DND-41 (cell line): ENCODE data around the gene NIP7.

Source experiments
- ATAC-seq: fragments of 200-7000 bp; cut with Tn5 transposase; 3 replicates; pipeline ENCODE4 v1.9.1; 2021; ENCODE audit warnings: low read depth; ENCODE audit not compliant: insufficient read depth
- DNase-seq: peaks from one replicate; pipeline ENCODE4 v3.0.0-alpha.2; 2020
- H2AFZ ChIP-seq: 2 replicates; pipeline ENCODE4 v1.6.0; 2012; ENCODE audit warnings: low read depth, low read length
- H3K27ac ChIP-seq: 2 replicates; pipeline ENCODE4 v1.5.1; 2012; ENCODE audit warnings: low read length, inconsistent platforms
- H3K27me3 ChIP-seq: fragments of 200-600 bp; sonication (generic); 2 replicates; pipeline ENCODE4 v1.6.0; 2012; ENCODE audit warnings: low read length, mild to moderate bottlenecking, inconsistent platforms; ENCODE audit not compliant: insufficient read depth, poor library complexity
- H3K36me3 ChIP-seq: 2 replicates; pipeline ENCODE4 v1.5.1; 2012; ENCODE audit warnings: low read length, inconsistent platforms; ENCODE audit not compliant: insufficient read depth
- H3K4me1 ChIP-seq: 2 replicates; pipeline ENCODE4 v1.5.1; 2012; ENCODE audit warnings: mild to moderate bottlenecking, low read length; ENCODE audit not compliant: insufficient read depth
- H3K4me2 ChIP-seq: 2 replicates; pipeline ENCODE4 v1.6.0; 2012; ENCODE audit warnings: mild to moderate bottlenecking, moderate library complexity, low read length, inconsistent platforms; ENCODE audit not compliant: insufficient read depth
- H3K4me3 ChIP-seq, 2 experiments: fragments of 200-600 bp in 1 of 2; shearing (Covaris generic) in 1 of 2; 2 replicates each; pipeline ENCODE4 v1.5.1; 2012 to 2016; ENCODE audit warnings: inconsistent platforms in 2 of 2, low read length in 2 of 2, mild to moderate bottlenecking in 2 of 2, low read depth in 1 of 2, moderate library complexity in 1 of 2
- H3K79me2 ChIP-seq: 2 replicates; pipeline ENCODE4 v1.6.0; 2012; ENCODE audit warnings: low read length, inconsistent platforms; ENCODE audit not compliant: insufficient read depth
- H3K9ac ChIP-seq: 2 replicates; pipeline ENCODE4 v1.6.0; 2012; ENCODE audit warnings: low read depth, mild to moderate bottlenecking, inconsistent platforms, low read length, moderate library complexity
- H3K9me3 ChIP-seq: 2 replicates; pipeline ENCODE4 v1.5.1; 2012; ENCODE audit warnings: low read length, moderate library complexity, mild to moderate bottlenecking, inconsistent platforms; ENCODE audit not compliant: insufficient read depth, severe bottlenecking
- H4K20me1 ChIP-seq: 2 replicates; pipeline ENCODE4 v1.6.0; 2012; ENCODE audit warnings: low read length; ENCODE audit not compliant: insufficient read depth
- CTCF ChIP-seq: IDR thresholded peaks from 2 replicates; pipeline ENCODE4 v1.5.1; 2012; ENCODE audit warnings: borderline replicate concordance, low read length, moderate library complexity, mild to moderate bottlenecking; ENCODE audit not compliant: poor library complexity, severe bottlenecking; ENCODE audit errors: extremely low read depth
- EZH2 ChIP-seq: IDR thresholded peaks from 3 replicates; pipeline ENCODE4 v1.6.1; 2012; ENCODE audit warnings: borderline replicate concordance, low read depth, mild to moderate bottlenecking, moderate library complexity, low read length, inconsistent platforms; ENCODE audit not compliant: severe bottlenecking

The NIP7 gene

GRCh38 chr16:69365901-69366300, 26.3 kb downstream of the NIP7 start:
- Histone ChIP-seq H3K4me1 (no peaks in the 10 kb centered on the region), H3K9me3 (no peaks in the 10 kb centered on the region), H3K27ac (no peak overlapping the region), H4K20me1 (peaks cover 22% of the 10 kb centered on the region; the same call in 1 of the 2 replicates), H3K4me3 (no peak overlapping the region), H3K36me3 (peaks cover 89% of the 10 kb centered on the region), H3K9ac (no peak overlapping the region), H3K27me3 (no peaks in the 10 kb centered on the region), H2AFZ (no peak overlapping the region), H3K79me2 (peaks cover 4% of the 10 kb centered on the region; the same call in 1 of the 2 replicates), H3K4me2 (no peak overlapping the region)
- TF ChIP-seq CTCF = no peak
- TF ChIP-seq EZH2 = no peak
- ATAC-seq (no peak), DNase-seq (no peak)

- peaks cover 4% of the 10 kb centered on the region; the same call in 1 of the 2 replicates for H3K79me2 ChIP-seq
- no peaks in the 10 kb centered on the region for H3K27me3 ChIP-seq
- H4K20me1 ChIP-seq = peaks cover 22% of the 10 kb centered on the region; the same call in 1 of the 2 replicates
- H3K9ac ChIP-seq = no peak overlapping the region
- H3K4me2 ChIP-seq = no peak overlapping the region
- H3K27ac ChIP-seq = no peak overlapping the region
- ATAC-seq (no peak), DNase-seq (no peak)
- peaks cover 89% of the 10 kb centered on the region for H3K36me3 ChIP-seq
- TF ChIP-seq EZH2 (no peak), CTCF (no peak)
- no peak overlapping the region for H2AFZ ChIP-seq
- no peaks in the 10 kb centered on the region for H3K9me3 ChIP-seq
- H3K4me1 ChIP-seq = no peaks in the 10 kb centered on the region
- H3K4me3 ChIP-seq = no peak overlapping the region
Observed at GRCh38 chr16:69366431-69366830, 26.9 kb downstream of the NIP7 start.

- ATAC-seq (no peak), DNase-seq (no peak)
- no peak overlapping the region for H3K9ac ChIP-seq
Observed at GRCh38 chr16:69367980-69368379, 28.4 kb downstream of the NIP7 start.

More at GRCh38 chr16:69367980-69368379, 28.4 kb downstream of the NIP7 start:
- peaks cover 96% of the 10 kb centered on the region for H3K36me3 ChIP-seq
- no peak overlapping the region for H2AFZ ChIP-seq
- TF ChIP-seq CTCF (no peak), EZH2 (no peak)
- peaks cover 22% of the 10 kb centered on the region; the same call in 1 of the 2 replicates for H4K20me1 ChIP-seq
- no peaks in the 10 kb centered on the region for H3K27me3 ChIP-seq
- no peak overlapping the region for H3K4me2 ChIP-seq
- H3K79me2 ChIP-seq = peaks cover 8% of the 10 kb centered on the region; the same call in 1 of the 2 replicates
- H3K4me3 ChIP-seq = no peak overlapping the region
- H3K27ac ChIP-seq = no peak overlapping the region
- no peaks in the 10 kb centered on the region for H3K9me3 ChIP-seq
- H3K4me1 ChIP-seq = no peaks in the 10 kb centered on the region
